GM19395 (cell line): ENCODE measurements around the gene CARD9.

Source experiments
- ATAC-seq: cut with Tn5 transposase; IDR thresholded peaks from one replicate; pipeline ENCODE4 v1.9.1; 2021; ENCODE audit warnings: mild to moderate bottlenecking, moderate library complexity; ENCODE audit not compliant: unreplicated experiment

Gene CARD9

DNA sequence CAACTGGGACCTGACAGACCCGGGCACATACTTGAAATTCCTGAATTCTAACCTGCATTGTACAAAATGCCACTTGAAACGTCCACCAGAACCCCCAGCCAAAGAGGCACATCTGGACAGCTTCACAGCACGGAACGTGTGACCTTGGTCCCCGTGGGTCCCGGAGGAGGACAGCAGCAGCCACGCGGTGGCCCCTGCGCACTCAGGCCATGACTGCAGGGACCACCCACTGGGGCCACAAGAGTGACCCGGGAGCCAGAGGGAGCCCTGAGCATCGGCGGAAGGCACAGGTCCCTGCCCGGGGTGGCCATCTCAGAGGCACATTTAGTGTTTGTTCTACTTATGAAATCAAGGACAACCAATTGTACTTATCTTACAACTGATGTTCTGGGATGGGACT, 28.6 kb upstream of the CARD9 start:
- no peak for ATAC-seq

DNA sequence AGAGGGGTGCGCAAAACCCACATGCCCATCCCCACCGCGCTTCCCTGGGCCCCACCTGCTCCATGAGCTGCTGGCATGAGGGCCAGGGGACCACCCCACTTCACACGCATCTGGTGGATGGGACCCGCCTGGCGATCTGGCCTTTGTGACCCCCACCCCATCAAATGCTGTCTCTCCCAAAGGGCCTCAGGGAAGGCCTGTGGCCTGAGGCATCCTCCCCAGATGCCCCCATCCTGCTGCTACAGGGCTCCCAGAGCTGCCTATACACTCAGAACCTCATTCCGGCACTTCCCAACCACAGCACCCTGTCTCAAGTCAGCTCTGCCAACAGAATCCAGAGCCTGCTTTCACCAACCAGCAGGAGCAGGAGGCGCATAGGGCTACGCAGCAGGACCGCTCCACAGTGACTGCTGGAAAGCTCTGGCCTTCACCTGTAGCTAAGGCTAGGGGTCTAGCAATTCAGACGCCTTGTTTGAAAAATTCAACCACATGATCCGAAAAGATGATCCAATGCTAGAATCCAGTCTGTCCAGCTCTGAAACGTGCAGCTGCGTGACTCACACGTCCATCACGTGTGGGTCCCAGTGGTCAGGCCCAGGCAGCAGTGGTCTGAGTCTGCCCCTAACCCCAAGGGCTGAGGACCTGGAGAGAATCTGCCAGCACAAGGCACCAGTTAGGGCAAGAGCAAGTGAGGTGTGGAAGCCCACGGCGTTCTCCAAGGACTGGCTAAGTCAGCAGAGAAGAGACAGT, 27.9 kb upstream of the CARD9 start:
- ATAC-seq = no peak

DNA sequence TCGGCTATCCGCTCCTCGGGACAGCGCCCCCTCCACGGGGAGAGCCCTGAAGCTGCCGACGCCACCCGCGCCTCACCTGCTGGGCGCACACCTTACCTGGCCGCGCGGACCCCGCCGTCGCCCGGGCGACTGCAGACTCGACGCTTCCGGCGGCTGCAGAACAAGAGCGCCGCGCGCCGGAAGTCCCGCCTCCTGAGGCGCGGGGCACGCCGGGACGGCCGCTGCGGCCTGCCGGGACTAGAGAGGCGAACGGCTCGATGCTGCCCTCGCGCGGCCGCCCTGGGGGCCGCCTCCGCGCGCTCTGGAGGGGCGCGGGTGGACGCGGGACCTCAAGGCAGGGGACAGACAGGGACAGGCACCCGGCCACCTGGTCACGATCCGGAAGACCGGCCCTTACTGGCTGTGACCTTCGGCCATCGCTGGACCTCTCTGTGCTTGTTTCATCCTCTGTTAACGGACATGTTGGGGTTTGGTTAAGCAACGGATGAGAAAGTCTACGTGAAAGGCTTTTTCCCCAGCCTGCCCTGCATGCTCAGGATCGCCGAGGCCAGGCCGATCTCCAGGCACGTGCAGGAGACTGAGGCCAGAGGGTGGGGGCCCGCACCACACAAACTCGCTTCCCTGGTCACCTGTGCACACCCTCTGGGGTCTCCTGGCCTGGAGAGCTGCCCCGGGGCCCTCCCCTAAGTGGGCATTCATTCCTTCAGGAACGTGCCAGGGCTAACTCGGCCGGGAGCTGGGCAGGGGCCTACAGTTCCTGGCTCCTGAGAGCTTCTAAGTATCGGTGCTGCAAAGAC, 26.8 kb upstream of the CARD9 start, which contains the start of gene SNAPC4:
TSS of gene SNAPC4 (minus strand) at position 133 of the 797 bp plus-strand sequence. CDS start 1,742 bp downstream, outside the sequence.
- no peak for ATAC-seq

DNA sequence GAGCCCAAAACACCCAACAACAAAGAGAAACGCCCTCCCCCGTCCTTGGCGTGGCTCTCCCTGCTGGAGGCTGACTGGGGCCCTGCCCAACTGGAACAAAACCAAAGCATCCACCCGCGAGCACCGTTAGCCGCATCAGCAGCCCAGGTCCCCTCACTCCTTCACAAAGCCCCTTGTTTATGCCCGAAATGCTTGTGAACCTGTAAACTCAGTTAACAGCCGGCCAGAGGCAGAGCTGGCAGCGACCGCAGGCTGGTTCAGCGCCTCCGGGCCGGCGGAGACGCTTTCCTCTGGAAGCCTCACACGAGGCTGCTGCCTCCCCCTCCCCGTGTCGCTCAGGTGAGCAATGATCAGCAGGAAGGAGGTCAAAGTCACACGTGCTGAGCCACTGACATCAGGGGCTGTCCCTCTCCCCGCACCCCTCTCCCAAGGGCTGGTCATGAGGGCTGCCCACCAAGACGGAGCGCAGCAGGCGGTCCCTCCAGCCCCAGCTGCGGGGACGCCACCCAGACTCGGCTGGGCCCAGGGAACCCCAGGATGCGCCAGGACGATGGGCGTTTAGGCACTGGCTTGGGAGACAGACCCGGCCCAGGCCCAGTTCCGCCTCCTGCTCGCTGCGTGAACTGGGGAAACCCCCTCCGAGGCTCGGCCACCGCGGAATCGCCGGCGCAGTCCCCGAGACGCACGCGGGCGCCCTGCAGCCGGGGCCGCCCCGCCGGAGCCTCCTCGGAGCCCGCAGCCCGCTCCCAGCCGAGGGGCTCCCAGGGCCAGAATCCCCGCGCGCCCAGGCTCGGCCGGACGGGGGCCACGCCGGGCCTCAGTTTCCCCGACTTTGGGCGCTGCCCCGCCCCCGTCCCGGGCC, 25.9 kb upstream of the CARD9 start:
- ATAC-seq = no peak

DNA sequence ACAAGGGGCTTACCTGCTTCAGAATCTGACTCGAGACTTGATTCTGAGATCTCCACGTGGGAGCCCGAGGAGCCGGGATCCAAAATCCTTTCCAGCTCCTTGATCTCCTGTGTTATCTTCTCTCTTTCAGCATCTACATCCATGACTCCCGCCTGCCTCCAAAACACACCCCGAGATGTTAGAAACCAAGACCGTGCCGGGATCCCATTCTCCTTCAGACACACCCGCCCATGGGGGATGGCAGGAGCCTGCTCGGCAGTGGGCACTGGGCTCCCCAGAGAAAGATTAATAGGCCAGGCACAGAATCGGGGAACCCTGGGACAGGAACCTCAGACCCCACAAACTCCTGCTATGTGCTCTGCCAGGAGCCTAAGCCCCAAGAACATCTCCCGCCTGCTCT, 24.8 kb upstream of the CARD9 start:
- no peak for ATAC-seq

DNA sequence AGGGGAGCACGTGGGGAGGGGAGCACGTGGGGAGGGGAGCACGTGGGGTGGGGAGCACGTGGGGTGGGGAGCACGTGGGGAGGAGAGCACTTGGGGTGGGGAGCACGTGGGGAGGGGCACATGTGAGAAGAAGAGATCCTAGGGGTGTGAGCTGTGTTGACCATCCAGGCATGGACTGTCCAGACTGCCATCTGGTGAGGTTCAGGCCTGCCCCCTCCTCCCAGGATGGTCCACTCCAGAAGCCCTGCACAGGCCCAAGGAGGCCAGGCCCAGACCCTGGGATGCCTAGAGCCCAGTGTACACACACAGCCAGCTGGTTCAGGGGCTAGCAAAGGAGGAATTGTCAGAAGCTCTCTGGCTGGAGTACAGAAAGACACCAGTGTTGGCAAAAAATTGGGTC, 24.2 kb upstream of the CARD9 start:
- no peak for ATAC-seq

DNA sequence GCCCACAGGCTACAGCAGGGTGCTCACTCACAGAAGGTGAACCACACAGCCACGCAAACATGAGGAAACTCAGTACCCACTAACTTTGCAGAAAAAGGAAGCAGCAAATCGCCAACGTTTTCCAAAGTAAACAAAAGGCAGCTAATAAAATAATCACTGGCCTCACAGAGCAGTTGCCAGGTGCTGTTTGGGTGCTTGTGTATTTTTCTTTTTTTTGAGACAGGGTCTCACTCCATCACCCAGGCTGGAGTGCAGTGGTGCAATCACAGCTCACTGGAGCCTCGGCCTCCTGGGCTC, 22.7 kb upstream of the CARD9 start:
- no peak for ATAC-seq

DNA sequence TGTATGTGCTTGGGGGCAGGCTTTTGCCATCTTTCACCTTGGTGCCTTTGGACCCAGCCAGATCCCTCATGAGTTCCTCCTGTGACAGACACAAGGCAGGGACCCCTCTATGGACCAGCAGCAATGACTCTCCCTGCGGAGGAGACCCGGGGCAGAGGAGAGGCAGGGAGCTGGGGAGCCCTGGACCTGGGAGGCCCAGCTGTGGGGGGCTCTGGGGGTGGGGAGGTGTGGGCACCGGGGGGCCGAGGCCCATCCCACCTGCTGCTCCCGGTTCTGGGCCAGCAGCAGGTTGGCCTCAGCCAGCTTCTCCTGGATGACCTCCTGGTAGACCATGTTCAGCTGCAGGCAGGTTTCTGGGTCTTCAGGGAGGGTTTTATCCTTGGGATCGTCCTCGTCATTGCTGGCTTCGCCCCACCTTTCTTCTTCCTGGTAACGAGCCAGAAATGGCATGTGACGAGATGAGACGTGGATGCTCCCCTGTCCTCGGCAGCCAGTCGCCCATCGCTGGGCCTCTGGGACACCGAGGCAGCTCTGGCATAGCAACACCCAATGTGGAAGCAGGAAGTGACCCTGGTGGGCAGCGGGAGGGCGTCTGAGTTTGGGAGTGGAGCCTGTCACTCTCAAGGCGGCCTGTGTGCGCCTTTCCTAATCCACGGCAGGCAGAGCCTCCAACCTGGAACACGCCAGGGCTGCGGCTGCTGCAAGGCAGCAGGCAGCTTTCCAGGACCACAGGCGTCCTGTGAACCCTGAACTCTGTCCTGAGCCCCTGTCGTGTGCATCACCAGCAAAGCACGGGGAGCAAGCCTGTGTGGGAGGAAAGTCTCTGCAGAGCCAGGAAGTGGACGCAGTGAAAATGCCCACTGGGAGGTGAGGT, 22.1 kb upstream of the CARD9 start:
- no peak for ATAC-seq

DNA sequence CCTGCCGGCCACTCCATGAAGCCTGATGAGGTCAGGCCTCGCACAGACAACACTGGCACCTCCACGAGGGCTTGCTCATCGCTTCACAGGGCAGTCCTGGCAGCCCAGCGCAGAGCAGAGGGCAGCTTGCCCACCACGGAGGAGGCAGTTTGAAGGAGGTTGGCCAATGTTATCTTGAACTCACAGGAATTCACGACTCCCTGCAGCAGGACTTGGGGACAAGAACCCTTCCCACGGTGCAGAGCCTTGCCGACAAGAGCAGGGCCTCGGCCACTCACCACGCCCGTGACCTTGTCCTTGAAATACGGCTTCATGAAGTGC, 21.5 kb upstream of the CARD9 start:
- ATAC-seq = no peak

DNA sequence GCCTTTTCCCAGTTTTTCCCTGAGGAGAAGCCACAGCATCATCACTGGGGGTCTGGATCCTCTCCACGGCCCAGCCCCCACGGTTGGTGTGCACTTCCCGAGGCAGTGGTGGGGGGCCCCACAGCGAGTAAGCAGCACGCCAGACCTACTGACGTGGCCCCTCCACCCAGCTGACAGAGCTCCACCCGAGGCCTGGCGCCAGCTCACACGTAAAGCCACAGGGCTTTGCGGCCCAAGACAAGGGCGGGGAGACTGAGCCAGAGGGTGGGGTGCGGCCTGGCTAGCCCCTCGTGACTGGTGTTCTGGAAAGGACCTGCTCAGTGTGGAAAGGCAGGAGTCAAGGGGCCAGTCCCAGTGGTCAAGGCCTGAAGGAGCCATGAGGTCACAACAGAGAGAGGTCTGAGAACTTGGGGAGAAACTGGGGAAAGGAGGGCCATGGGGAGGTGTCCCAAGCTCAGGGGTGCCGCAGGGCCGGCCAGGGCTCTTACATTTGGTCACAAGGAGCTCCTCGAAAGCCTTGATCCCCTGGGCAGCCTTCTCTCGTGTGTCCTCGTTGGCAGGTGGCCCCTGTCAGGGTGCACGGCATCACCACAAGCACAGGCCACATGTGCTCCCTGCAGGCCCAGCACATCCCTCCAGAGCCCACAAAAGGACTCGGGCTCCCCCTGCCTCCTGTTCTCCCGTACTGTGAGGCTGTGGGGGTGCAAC, 21.0 kb upstream of the CARD9 start:
- no peak for ATAC-seq

DNA sequence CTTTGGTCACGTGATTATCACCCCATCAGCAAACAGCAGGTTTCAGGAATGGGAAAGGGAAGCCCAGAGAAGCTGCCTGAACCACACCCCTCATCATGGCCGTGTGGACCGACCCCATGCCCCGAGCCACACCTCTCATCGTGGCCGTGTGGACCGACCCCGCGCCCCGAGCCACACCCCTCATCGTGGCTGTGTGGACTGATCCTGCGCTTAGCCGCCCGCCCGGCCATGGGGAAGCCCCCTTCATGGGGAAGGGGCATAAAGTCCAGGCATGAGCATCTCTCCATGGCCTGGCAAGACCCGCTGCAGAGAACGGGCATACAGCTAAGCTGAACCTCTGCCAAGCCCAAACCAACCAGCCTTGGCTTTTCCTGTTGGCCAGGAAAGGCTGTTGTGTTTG, 20.1 kb upstream of the CARD9 start:
- ATAC-seq = no peak

DNA sequence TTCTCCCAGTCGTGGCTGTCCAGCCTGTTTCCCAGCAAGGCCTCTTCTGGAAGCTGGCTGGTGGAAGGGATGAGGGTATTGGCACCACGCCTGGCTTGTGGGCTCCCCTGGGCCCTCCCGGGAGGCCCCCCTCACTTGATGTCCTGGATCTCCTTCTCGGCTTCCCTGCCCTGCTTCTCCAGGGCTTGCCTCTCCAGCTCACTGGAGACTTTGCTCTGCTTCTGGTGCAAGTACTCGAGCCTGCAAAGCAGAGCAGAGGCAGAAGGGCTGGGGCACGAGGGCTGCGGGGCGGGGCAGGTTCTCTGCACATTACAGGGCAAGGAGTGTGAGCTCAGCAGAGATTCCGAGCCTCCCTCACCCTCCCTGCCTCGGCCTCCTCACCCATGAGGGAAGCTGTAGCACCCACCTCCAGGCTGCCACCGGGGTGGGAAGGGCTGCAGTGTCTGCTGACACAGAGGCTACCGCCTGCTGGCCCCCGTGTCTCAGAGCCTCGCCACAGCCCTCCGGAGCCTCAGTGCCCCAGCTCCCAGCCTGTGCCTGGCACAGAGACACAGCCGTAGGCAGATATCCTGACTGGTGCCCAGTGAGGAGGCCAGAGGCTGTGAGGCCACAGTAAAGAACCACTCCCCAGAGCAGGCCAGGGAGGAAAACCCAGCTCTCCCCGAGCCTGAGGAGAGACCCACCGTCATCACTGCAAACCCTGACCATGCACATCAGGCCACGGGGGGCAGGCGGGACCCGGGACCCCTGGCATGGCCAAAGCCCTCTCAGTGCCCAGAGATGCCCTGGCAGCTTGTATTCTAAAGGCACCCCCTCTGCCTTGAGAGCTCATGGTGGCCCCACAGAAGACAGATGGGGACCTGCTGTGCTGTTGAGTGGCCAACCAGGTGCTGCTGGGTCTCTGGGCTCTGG, 19.3 kb upstream of the CARD9 start:
- no peak for ATAC-seq

DNA sequence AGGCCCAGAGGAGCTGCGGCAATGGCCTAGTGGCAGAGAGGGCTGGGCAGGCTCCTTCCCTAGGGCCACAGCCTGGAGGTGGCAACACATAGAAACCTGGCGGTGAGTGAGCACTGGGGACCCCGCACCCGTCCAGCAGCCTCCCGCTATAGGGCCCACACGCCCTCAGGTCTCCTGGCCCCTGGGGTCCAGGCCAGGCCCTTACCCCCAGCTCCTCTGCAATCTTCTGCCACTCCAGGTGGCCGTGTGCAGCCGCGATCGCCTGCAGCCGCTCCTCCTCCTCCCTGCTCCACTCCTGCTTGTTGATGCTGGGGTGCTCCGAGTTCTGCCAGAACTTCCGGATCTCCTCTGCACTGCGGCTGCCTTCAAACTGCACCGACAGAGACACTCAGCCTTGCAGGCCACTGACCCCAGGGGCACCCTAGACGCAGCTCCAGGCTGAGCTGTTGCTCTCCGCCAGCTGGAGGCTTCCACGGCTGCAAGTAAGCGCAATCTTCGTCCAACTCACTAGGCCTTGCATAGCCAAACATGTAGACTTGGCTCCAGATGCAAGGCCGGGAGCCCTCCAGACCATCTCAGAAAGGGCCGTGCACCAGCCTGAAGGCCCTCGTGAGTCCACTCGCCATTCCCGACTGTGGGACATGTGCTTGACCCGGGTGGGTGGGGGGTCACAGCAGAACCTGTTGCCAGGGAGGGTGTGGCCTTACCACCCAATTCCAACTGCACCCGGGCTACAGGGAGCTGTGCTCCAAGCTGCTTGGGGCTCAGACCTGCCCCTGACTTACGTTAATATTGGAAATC, 18.5 kb upstream of the CARD9 start:
- ATAC-seq = no peak

DNA sequence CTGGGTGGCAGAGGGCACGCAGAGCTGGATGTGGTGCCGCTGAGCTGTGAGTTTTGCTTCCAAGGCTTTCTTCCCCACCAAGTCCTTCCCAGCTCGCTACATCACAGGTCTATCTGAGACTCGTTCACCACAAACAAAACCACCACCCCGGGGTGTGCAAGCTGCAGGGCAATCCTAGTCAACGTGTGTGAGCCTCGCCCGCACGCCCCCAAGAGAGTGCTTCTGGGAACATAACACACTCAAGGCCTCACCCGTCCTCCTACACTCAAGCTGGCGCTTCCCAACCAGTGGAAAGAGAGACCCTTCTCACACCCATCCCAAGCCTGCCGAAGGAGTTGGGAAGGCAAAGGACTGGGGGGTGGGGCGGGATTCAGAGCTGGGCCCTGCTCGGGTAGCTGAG, 15.9 kb upstream of the CARD9 start:
- no peak for ATAC-seq

DNA sequence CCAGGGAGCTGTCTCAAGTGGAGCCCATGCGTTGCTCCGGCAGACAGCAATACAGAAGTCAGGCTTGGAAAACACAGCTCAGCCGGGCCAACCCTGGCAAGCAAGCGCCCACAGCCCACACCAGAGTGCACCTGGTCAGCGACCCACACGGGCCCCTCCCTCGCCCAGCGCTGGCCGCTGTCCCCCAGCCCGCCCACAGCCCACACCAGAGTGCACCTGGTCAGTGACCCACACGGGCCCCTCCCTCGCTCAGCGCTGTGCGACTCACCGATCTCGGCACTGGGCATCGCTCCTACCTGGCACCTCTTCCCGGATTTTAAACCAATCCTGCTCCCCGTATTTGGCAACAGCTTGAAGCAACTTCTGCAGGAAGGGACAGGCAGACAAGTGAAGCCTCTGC, 13.7 kb upstream of the CARD9 start:
- no peak for ATAC-seq

DNA sequence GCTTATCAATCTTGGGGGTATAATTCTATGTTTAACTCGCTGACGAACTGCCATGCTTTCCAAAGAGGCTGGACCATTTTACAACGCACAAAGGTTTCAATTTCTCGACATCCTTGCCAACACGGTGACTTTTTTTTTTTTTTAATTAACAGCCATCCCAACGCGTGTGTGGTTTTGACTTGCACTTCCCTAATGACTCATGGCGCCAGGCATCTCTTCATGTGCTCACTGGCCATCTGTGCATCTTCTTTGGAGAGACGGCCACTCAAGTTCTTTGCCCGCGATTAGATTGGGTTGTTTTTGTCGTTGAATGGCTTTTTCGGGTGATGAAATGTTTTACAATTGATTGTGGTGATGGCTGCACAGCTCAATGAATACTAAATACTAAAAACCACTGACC, 12.5 kb upstream of the CARD9 start:
- ATAC-seq = no peak

DNA sequence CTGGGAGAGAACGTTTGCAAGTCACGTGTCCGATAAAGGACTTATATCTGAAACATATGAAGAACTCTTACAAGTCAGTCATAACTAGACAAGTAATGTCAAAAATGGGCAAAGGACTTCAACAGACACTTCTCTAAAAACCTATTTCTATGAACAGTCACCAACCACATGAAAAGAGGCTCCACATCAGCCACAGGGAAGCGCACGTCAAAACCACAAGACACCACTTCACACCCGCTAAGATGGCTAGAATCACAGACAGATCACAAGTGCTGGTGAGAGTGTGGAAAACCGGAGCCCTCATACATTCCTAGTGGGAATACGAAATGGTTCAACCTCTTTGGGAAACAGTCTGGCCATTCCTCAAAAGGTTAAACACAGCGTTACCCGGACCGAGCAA, 11.5 kb upstream of the CARD9 start:
- no peak for ATAC-seq

DNA sequence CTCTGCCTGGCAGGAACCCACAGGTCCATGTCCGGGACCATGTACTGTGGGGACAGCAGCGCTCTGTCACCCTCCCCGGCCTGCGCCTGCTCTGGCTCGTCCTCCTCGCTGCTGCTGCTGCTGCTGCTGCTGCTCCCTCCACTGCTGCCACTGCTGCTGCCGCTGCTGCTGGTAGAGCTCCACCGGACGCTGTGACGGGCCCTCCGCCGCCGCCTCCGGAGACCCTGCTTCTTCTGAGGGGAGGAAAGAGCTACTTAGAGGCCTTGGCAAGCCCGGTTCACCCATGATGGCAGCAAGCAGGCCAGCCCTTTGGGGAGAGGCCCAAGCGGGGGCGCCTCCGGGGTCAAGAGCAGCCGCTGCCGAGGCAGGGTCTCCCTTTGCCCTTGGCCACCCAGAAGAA, 10.0 kb upstream of the CARD9 start:
- no peak for ATAC-seq
